NCI-H128 (cell line): ENCODE data around the gene DRAXIN.

Experiments used
- DNase-seq: peaks from one replicate; lab custom pipeline; 2025; ENCODE audit not compliant: unreplicated experiment; lab: John Stamatoyannopoulos, UW

Gene DRAXIN

DNA sequence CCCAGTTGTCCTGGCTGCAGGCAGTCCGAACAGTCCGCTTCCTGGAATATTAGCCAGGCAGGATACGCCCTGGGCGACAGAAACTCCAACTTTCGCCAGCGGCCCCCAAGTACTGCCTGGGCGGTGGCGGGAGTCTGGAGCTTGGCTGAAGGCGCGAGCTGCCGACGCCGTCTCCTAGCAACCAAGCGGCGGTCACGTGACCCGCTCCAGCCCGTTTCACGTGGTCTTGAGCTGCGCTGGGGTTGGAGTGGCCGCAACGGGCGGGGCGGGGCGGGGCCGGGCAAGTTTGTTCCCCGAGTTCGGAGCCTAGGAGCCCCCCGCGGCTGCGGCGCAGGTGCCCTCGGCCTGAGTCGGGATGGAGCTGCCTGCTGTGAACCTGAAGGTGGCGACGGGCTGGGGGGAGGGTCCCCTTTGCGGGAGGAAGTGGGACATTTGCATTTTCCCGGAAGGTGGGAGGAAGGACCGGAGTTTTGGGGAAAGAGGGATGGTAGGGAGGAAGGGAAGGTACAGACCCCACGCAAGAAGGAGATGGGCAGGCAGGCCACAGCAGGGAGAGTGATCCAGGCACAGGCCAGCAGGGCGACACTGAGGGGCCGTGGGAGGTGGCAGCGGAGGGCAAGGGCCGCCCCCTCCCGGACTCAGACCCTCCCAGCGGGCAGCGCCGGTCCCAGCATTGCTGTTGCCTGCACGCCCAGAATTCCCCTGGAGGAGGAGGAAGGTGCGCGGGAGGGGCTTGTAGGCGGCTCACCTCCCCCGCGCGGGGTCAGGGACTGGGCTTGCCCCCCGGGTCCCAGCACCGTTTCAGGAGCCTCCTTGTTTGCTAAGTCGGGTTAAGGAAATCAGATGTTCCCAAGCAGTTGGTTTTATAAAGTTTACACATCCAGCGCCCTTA, 44.6 kb downstream of the DRAXIN start, which contains the start of gene AGTRAP:
TSS of gene AGTRAP (plus strand) at position 283 of the 892 bp plus-strand sequence. CDS start at position 356, 73 bp downstream.
- DNase-seq: peak; percentile 82

GRCh38 chr1:11736746-11737639, 45.5 kb downstream of the DRAXIN start:
- DNase-seq: no peak

DNA sequence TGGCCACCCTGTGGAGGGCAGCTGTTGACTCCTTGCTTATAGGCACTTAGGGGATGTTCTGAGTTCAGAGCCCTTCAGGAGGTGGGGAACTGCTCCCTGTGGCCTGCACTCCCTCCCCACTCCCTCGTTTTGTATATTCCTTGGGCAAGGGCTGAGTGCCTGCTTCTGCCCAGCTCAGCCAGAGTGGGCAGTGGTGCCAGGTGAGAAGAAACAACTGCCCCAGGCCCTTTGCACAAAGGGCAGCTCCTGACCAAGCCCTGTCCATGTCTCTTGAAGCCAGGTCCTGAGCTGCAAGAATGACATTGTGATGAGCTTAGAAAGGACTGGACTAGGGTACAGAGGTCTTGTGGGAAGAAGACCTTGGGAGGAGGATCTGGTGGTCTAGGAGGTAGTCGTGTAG, 46.6 kb downstream of the DRAXIN start:
- DNase-seq: no peak

- DNase-seq: no peak
Observed at GRCh38 chr1:11738783-11739182, 47.3 kb downstream of the DRAXIN start.

GRCh38 chr1:11740258-11741192, 49.0 kb downstream of the DRAXIN start:
- no peak for DNase-seq

DNA sequence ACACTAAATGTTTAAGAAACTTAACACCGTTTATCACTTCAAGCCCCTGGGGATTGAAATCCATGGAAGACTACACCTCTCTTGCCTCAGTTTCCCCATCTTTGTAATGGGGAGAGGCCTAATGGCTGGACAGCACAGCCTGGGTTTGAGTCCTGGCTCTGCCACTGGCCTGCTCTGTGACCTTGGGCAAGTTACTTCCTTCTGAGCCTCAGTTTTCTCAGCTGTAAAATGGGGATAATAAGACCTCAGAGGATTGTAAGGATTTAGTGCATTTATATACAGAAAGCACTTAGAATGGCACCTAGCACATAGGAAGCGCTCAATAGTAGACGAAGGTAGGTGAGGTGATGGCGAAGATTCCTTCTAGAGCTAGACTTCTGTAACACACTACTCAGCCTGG, 50.0 kb downstream of the DRAXIN start:
- DNase-seq: no peak

- no peak for DNase-seq
Observed at GRCh38 chr1:11741919-11742558, 50.5 kb downstream of the DRAXIN start.

GRCh38 chr1:11744287-11744686, 52.8 kb downstream of the DRAXIN start:
- no peak for DNase-seq

DNA sequence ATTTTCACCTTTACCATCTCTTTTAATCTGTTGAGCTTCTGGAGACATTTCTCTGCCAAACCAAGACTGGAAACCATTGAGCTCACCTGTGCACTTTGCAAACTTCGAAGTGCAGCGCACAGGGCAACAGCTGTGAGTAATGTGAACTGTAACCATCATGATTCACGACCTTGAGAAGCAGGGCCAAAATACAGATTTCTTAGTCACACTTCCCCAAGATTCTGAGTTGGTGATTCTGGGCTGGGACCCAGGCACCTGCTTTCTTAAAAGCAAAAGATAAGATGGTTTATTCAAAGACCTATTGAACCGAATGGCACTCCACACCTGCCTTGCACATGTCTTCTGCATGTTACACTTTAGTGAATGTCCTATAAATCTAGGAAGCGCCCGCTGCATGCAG, 54.6 kb downstream of the DRAXIN start:
- no peak for DNase-seq

GRCh38 chr1:11746795-11747487, 55.4 kb downstream of the DRAXIN start:
- no peak for DNase-seq

DNA sequence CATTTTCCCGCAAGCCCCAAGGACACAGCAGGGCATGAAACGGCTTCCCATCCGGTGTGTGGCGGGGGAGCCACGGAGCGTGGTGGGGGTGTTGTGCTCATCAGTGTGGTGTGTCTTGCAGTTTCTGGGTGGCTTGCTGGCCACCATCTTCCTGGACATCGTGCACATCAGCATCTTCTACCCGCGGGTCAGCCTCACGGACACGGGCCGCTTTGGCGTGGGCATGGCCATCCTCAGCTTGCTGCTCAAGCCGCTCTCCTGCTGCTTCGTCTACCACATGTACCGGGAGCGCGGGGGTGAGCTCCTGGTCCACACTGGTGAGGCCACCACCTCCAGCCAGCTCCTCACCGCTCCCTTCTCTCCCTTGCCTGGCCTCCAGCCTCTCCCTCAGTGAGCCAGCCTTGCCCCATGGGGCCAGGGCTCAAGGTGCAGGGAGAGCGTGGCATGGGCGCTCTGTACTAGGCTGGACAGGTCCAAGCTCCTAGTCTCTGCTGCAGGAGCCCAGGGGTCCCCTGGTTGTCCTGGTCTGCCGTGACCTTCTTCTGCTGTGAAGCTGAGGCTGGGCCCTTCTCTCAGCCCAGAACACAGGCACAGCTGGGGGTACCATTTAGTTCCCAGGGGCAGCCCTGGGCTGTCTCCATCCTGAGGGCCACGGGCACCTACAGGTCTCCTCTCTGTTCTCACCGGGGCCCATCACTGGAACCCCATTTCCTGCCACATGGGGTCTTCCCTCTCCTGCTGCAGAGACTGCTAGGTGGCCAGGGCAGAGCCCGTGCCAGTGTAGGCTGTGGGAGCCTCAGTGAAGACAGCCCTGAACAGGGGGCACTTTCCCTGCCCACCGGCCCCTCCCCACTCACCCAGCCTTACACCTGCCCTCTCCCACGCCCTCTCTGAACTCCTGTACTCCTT, 57.0 kb downstream of the DRAXIN start:
- DNase-seq: no peak

GRCh38 chr1:11749203-11749689, 57.7 kb downstream of the DRAXIN start:
- peak; percentile 8 for DNase-seq

DNA sequence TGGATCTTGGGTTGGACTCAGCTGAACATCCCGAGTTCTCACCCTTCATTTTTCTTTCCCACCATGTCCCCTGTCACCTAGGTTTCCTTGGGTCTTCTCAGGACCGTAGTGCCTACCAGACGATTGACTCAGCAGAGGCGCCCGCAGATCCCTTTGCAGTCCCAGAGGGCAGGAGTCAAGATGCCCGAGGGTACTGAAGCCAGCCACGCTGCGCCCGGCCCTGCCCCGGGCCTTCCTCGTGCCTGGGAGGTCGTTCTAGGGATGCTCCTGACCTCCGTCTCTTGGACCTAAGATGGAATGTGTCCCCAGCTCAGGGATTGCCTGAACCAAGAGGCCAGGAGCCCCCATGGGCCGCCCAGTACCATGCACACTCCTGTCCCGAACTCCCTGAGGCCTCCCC, 58.5 kb downstream of the DRAXIN start:
- no peak for DNase-seq

DNA sequence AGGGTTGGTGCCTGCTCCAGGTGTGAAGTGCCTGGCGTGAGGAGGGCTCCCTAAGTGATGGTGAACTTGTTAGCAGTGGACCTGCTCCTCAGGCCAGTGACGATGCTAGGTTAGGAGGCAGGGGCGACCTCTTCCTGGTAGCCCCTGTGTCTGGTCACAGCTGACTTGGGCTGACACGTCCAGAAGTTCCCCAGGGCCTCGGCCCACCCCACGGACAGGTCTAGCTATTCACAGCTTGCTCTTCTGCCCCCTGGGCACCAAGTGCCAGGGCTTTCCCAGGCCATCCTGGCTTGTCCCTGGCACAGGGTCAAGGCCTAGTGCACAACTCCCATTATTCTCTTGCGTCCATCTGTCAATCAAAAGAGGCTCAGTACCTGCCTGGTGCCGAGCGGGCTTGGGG, 59.6 kb downstream of the DRAXIN start:
- DNase-seq: no peak

GRCh38 chr1:11752359-11753088, 61.0 kb downstream of the DRAXIN start:
- DNase-seq: no peak

DNA sequence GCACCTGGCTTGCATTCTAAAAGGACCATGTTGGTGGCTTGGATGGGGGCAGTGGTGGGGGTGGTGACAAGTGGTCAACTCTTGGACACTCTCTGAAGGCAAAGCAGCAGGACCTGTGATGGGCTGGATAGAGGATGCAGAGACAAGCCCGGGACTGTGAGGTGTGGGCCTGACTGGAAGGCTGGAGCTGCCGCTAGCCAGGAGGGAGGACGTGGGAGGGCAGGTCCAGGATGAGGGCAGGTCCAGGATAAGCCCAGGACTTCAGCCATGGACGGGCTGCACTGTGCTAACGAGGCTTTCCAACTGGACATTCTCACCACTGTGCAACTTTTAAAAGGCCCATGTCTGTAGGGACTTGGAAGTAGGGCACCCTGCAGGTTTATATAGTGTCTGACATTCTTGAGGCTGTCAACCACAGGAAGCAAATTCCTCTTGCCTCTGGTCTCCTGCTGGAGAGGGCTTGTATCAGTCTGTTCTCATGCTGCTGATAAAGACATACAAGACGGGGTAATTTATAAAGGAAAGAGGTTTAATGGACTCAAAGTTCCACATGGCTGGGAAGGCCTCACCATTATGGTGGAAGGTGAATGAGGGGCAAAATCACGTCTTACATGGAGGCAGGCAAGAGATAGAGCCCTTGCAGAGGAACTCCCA, 62.2 kb downstream of the DRAXIN start:
- no peak for DNase-seq

- no peak for DNase-seq
Observed at GRCh38 chr1:11757047-11757446, 65.5 kb downstream of the DRAXIN start.
